HK-2 (cell line): ENCODE data around the gene YAP1.
"Not testable (repeated sequence)": the region's sequence is repeated elsewhere in the genome, so short reads cannot be mapped to it uniquely, and the experiment has no call there.

ENCODE experiments used
- DNase-seq: peaks from one replicate; pipeline ENCODE4 v3.0.0-alpha.2; 2018; ENCODE audit not compliant: unreplicated experiment

The YAP1 gene

GRCh38 chr11:102241026-102241425, 130.8 kb downstream of the YAP1 start:
- no peak for DNase-seq

GRCh38 chr11:102243399-102243884, 133.2 kb downstream of the YAP1 start:
- no peak for DNase-seq

- DNase-seq, result no peak
Measured at GRCh38 chr11:102244681-102245409, 134.6 kb downstream of the YAP1 start.

DNA sequence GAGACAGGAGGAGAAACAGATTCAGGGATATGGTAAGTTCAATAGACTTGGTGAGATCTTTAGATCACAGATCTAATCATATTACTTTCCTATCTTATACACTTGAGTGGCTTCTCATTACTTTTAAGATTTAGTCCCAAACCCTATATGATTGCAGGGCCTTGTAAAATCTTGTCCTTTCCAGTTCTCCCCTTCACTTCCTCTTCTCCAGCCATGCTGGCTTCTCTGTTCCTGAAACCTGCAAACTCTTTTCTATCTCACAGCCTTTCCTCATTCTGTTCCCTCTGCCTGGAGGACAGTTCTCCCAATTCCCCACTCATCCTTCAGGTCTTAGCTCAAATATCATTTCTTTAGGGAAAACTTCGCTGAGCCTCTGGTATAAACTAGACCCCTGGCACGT, 141.2 kb downstream of the YAP1 start:
- DNase-seq, result no peak

GRCh38 chr11:102252339-102252891, 142.2 kb downstream of the YAP1 start:
- DNase-seq, result no peak

- no peak for DNase-seq
Measured at GRCh38 chr11:102253020-102253715, 142.9 kb downstream of the YAP1 start.

DNA sequence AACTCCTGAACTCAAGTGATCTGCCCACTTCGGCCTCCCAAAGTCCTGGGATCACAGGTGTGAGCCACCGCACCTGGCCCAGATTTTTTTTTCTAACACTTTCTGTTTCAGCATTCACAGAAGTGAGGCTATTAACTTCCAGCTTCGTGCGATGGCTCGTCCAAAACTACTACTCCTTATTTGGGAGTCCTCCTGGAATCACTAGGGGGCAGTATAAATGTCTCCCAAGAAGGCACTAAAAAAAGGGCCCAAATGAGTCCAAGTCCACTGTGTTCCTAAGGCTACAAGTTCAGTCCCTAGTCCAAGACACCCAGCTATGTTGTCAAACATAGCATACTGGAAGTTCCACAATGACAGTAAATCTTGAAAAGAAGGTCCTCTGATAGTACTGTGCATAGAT, 143.8 kb downstream of the YAP1 start:
- no peak for DNase-seq

- DNase-seq, result peak; percentile 30
Measured at GRCh38 chr11:102256251-102256650, 146.0 kb downstream of the YAP1 start.

GRCh38 chr11:102260241-102260640, 150.0 kb downstream of the YAP1 start:
- DNase-seq, result no peak

DNA sequence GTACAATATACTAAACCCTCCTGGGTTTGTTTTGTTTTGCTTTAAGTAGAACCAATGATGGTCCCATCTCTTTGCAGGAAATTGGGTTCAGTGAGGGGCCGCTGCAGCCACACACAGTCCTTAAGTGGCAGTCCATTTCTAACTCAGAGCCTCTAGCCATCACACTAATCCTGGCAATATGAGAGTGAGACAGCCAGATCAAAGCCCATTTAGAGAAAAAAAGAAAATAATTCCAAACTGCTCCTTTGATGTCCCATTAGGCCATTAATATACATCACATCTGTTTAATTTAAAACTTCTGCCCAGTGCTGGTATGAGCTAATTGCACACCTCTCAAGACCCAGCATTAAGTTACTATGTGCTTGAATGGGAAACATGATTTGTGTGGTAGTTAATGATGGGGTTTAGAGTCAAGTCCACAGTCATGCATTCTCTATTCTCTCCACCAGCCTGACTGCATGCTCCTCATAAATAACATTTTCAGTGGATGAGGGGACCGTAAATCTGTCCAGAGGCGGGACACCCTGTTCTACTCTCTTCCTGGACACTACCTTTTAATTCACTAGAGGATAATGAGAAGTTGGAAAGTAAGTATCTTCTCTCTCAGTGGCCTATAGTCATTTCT, 153.2 kb downstream of the YAP1 start:
- DNase-seq, result no peak

DNA sequence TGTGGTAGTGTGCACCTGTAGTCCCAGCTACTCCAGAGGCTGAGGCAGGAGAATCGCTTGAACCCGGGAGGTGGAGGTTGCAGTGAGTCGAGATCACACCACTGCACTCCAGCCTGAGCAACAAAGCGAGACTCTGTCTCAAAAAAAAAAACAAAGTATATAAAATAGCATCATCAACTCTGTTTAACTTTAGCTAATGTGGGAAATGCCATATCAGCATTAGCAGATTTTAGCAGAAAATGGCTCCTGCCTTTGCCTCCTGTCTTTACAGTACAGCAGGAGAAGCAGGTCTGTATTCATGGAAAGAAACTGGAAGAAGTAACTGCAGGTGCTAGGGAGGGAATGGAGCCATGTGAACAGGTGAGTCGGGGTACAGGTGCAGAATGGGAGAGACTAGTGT, 154.5 kb downstream of the YAP1 start:
- DNase-seq, result not testable (repeated sequence)

- DNase-seq, result no peak
Measured at GRCh38 chr11:102266099-102266498, 155.9 kb downstream of the YAP1 start.

DNA sequence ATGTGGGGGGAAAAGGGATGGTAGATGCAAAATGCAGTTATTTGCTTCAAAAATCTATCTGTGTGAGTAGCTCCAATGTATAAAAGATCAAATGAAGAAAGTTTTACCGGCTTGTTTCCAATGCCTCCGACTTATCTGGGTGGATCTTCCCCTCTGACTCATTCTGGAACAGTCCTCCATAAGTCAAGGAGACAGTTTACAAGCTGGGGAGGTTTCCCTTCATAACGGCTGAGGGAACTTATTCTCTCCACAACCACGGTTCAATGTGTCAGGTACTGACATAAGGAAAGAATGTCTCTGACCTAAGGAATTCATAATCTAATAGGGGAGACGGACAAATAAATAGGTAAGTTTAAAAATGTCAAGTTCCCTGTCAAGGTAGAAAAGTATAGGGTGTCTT, 157.4 kb downstream of the YAP1 start:
- DNase-seq, result no peak

DNA sequence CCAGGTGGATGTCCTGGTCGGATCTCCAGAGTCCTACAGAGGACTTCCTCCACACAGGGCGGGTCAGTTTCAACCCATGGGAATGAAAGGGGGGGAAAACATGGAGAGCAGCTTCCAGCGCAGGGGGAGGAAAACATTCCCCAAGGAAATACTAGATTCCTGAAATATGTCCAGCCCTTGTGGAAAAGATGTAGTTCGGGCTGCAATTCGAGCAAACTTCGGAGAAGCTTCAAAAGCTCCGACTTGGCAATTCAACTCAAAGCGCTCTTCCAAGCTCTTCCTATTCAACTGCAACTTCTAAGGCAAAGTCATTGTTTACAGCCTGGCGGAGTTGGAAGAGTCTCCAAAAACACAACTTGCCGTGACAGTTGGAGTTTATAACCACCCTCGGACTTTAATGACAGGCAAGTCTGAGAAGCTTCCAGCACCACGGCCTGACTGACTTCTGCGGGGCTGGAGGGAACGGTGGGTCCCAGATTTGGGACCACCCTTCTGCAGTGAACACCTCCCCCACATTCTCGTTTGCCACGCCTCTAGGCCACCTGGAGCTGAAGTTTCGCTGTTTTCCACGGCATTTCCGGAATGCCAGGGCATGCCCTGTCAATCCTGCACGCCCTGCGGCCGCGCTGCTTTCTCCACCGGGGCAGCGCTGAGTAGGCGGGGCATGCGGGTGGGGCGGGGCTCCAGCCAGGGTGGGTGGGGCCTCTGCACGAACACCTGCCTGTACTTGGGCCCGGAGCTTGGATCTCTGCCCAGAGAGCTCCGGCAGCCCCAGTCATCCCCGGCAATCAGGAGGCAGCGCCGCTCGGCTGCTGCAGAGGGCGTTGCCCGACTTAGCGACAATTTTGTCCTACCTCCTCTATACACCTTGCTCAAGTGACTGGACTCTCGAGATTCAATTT, 158.1 kb downstream of the YAP1 start:
- peak; percentile 66 for DNase-seq

DNA sequence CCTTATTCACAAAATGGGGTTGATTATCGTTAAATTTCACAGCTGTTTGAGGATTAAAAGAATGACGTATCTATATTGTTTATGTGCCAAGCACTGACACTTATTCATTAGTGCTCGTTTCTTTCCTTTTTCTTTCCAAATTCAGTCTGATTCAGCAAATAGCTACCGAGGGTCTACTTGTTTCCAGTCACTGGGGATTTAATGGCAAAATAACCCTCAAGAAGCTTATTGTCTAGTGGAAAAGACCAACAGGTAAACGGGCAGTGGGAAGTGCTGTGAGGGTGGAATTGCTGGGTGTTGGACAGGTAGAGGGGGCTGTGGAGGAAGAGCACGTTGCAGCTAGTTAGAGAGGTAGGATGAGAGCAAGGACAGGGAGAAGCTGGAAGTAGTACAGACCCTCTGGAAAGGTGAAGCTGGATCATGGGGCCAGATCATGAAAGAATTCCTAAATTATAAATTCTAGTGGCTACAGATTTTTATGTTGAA, 158.8 kb downstream of the YAP1 start:
- DNase-seq, result no peak

- DNase-seq, result no peak
Measured at GRCh38 chr11:102269927-102270326, 159.7 kb downstream of the YAP1 start.

GRCh38 chr11:102272047-102272824, 162.0 kb downstream of the YAP1 start:
- DNase-seq, result no peak

GRCh38 chr11:102274628-102275027, 164.4 kb downstream of the YAP1 start:
- DNase-seq, result no peak

GRCh38 chr11:102276362-102276761, 166.1 kb downstream of the YAP1 start:
- no peak for DNase-seq

- DNase-seq, result no peak
Measured at GRCh38 chr11:102276783-102277182, 166.5 kb downstream of the YAP1 start.
